GM19240 (cell line): ENCODE data around the gene CDK5RAP2.

Experiments
- DNase-seq: peaks from one replicate; pipeline ENCODE4 v3.0.0; 2011; ENCODE audit warnings: low spot score; ENCODE audit not compliant: insufficient read length

The CDK5RAP2 gene

DNA sequence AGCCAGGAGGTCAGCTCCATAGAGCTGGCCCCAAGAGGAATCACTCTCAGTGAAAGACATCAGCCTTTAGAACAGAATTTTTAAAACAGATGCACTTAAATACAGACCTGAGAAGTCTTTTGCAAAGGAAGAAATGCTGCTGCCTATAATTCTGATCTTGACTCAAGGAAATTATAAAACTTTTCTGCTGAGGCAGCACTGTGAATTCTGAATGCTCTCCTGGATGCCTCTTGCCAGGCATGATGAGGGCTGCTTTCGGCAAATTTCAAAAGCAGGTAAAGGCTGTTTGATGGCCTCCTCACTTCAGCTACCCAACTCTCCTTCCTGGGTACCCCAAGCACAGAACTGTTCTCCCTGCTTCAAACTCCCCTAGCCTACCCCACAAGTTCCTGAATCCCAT, 174.8 kb downstream of the CDK5RAP2 start:
- no peak for DNase-seq

GRCh38 chr9:120403543-120403856, 176.5 kb downstream of the CDK5RAP2 start:
- no peak for DNase-seq

- no peak for DNase-seq
These were observed 177.0 kb downstream of the CDK5RAP2 start for GRCh38 chr9:120402741-120403542.

DNA sequence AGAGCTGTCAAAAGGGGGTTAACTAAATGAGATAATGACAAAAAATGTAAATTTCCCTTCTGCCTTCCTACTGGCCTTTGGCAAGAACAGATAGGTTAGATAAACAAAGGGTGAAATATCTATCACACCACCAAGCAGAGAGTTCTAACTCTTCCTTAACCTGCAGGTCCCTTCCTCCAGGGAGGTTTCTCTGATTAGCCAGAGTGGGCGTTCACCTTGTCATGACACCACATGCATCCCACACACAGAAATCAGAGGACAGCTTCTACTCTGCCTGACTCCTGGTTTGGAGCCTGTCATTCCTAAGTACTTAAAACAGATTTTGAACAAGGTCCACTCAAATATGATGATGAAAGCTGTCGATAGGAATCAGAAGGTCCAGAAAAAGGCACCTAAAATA, 180.0 kb downstream of the CDK5RAP2 start:
- no peak for DNase-seq

DNA sequence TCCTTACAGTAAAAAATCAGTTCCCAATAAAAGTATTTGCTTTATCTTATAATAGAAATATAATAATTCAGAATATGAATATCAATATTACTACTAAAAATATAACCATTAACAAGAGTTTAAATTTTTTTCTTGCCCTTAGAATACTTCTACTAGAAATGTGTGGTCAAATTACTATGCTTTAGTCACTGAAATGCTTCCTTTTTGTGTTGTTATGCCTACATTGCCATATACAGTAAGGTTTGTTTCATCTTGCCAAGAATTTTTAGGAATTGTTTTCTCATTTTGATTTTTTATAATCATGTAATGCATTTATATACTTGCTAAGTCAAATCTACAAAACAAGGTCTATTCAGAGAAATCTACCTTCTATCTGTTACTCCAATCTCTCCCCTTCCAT, 181.7 kb downstream of the CDK5RAP2 start:
- no peak for DNase-seq

- no peak for DNase-seq
These were observed 182.5 kb downstream of the CDK5RAP2 start for GRCh38 chr9:120397453-120397852.

DNA sequence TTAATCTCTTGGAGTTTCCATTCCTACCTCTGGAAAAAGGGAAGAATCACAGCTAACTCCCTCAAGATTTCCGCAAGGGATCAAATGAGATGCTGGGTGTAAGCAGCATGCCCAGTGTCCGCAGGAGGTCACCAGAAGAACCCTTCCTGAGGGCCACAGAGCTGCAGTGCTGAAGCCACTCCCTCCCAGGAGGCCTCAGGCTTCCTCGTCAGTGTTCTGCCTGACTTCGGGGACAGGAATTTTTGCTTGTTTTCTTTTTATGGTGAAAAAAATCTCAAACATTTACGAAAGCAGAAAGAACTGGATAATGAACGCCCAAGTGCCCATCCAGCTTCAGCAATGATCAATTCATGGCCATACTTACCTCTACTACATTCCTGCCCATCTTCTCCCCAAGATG, 183.0 kb downstream of the CDK5RAP2 start:
- no peak for DNase-seq

GRCh38 chr9:120396418-120396817, 183.5 kb downstream of the CDK5RAP2 start:
- no peak for DNase-seq

- DNase-seq: no peak
These were observed 184.6 kb downstream of the CDK5RAP2 start for GRCh38 chr9:120395376-120395775.

GRCh38 chr9:120394058-120394669, 185.8 kb downstream of the CDK5RAP2 start:
- no peak for DNase-seq

- no peak for DNase-seq
These were observed 186.4 kb downstream of the CDK5RAP2 start for GRCh38 chr9:120393386-120394057.

- no peak for DNase-seq
These were observed 187.3 kb downstream of the CDK5RAP2 start for GRCh38 chr9:120392711-120393110.

DNA sequence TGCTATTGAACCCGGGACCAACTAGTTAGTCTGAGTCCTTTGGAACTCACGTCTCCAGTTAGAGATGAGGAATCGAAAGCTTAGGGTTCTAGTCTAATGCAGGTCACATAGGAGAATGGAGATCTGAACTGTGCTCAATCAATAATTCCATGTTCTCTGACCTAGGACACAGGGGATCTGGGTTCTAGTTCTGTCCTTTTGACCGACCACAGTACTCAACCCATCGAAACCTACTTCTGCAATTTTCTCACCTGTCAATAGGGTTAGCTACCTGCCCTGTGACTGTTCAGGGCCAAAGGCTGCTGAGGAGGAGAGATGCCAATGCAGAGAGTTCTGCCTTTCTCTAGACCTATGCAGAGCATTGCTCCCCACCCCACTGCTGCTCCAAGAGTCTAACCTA, 187.7 kb downstream of the CDK5RAP2 start:
- no peak for DNase-seq

GRCh38 chr9:120391691-120392090, 188.3 kb downstream of the CDK5RAP2 start:
- no peak for DNase-seq

DNA sequence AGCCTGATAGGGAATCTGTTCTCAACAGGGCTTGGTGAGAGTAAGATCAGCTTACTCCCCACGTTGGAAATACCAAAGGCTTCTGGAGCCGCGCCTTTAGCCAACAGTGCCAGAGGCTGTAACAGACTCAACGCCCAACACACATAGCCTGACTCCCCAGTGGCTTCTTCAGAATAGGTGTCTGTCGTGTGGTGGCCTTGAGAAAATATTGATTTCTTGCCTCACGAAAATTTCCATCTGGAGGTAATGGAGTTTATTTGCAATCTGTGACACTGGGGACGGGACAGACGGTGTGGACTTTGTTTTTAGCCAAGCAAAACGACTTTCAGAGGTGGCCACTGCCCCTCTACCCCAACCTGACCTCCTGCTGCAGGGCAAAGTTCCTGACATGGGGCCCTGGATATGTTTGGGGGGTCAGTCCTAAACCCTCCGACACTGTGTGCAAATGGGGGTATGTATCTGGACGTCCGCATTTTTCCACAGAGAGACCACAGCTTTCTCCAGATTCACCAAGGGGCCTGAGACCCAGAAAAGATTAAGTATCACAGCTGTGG, 189.3 kb downstream of the CDK5RAP2 start:
- DNase-seq: no peak

DNA sequence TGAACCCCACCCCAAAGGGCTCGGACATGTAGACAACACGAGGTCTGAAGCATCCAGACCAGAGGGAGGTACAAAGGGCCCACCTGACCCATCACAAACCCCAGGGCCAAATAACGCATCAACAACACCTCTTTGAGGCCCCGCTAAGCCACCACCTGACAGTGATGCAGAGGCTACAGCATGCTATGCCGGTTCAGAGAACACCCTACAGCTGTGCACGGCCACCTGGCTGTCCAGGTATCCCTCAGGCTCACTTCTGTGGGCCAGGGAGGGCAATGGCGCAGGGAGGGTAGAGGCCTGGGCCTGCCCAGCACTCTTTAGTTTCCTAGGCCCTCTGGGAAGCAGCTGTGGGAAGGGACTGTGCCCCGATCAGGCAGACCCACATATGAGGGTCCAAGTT, 190.1 kb downstream of the CDK5RAP2 start:
- no peak for DNase-seq

GRCh38 chr9:120389300-120389699, 190.7 kb downstream of the CDK5RAP2 start:
- no peak for DNase-seq

DNA sequence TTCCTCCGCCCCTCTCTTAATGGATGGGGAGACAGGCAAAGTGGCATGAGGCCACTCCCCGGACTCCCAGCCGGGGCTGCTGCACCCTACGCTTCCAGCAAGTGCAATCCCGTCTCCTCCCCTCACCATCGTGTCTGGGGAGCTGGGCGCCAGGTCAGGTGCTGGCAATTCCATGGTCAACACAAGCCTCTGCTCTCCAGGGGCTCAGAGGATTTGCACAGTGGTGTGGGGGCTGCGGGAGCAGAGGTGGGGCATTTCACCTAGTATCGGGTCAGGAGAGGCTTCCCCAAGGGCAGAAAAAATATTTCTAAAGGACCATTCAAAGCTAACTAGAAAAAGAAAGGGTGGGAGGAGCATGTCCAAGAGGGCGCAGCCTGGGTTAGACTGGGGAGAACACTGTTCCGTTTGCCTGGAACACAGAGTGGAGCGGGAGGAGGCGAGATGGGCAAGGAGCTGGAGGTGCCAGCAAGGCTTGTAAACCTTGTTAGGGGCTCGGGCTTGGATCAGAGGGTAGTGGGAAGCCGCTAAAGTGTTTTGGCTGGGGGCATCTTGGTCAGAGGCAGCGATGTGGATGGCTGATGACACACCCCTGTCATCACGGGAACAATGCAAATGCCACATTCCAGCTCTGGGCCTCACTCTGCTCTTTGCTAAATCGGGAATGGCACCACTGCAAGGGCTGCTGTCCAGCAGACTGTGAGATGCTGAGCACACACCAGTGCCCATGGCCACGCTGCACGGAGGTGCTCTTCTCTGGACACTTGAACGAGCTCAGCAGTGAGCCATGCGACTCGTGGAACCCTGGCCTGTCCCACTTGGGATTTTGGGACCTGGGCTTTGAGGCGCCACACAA, 191.7 kb downstream of the CDK5RAP2 start:
- no peak for DNase-seq

DNA sequence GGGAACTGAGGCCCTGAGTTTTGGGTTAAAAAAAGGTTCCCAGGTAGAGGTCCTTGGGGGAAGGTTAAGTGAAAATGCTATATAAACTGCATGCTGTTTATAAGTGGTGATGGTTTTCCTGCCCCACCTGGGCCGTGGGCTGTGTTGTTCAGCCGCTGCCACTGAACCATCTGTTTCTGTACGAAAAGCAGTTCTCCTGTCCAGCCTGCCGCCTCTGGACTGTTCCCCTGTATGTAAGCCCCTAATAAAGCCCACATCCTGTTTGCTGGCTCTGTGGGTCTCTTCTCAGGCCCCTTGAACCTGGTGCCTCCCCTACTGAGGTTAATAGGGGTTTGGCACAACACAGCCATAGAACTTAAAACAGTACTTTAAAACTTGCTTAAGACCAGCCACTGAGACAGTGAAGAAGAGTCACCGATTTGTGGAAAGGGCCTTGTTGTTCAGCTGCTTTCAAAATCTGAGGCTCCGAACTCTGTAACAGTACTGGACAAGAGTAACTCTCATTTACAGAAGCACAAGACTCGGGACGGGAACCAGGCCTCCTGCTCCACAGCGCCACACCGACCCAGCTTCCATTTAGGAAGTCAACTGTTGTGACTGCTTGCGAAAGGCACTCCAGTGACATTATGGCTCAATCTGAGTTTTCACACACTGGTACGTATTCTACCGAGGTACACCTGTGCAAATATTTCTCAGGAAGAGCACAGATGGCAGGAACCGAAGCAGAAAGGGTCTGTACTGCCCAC, 192.5 kb downstream of the CDK5RAP2 start:
- DNase-seq: no peak

- DNase-seq: no peak
These were observed 193.4 kb downstream of the CDK5RAP2 start for GRCh38 chr9:120386390-120387131.
